ENCODE data around the gene INSYN2A. TPM values are rescaled to one million over a fixed set of nuclear protein-coding genes. Genes with fewer than 3 reads are reported as not detected.

INSYN2A gene
- total RNA-seq, 1 experiment from 2014 or later: not detected

GRCh38 chr10:127200646-127201045, 4.3 kb upstream of the INSYN2A start:
- no peak for DNase-seq (ENCODE audit: low read depth, low spot score)
- in situ Hi-C loops (cut with HindIII; ENCODE audit: low pct_unique_long_range_greater_than_20kb, low sequenced_read_pairs): no loop called here

DNA sequence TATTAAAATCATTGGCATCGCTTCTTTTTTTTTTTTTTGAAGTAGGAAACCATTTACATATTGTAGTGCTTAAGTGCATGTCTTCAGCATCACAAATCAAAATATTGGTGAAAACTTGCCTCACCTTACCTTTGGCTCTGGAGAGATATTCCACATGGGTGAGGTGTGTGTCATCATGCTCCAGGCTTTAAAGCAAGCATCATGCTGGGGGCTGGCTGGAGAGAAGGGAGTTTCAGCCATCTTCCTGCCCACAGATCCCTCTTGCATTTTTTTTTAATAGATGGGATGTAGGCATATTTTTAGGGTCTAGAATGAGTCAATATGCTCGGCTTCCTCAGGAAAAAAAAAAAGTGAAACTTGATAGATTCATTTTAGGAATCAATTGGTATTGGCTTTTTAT, 2.3 kb upstream of the INSYN2A start:
- in situ Hi-C loops (cut with HindIII; ENCODE audit: low pct_unique_long_range_greater_than_20kb, low sequenced_read_pairs): no loop called here
- no peak for DNase-seq (ENCODE audit: low read depth, low spot score)

GRCh38 chr10:127198307-127198706, 1.9 kb upstream of the INSYN2A start:
- in situ Hi-C loops (cut with HindIII; ENCODE audit: low pct_unique_long_range_greater_than_20kb, low sequenced_read_pairs): no loop called here
- no peak for DNase-seq (ENCODE audit: low read depth, low spot score)

DNA sequence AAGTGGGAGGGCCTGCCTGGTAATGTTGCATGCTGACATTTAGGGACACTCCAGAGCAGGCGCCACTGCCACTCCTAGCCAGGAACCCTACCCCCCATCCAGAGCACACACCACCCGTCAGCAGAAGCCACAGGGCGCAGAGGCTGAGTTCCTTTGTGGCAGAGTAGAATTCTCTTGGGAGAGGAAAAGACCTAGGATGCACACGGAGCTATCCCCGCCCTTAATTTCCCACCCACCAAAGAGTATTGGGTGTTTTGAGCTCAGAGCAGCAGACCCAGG, 702 bp upstream of the INSYN2A start:
- no peak for DNase-seq (ENCODE audit: low read depth, low spot score)
- in situ Hi-C loops (cut with HindIII; ENCODE audit: low pct_unique_long_range_greater_than_20kb, low sequenced_read_pairs): no loop called here

GRCh38 chr10:127195571-127196281, 665 bp downstream of the INSYN2A start:
- no peak for DNase-seq (ENCODE audit: low read depth, low spot score)
- in situ Hi-C loops (cut with HindIII; ENCODE audit: low pct_unique_long_range_greater_than_20kb, low sequenced_read_pairs): no loop called here

DNA sequence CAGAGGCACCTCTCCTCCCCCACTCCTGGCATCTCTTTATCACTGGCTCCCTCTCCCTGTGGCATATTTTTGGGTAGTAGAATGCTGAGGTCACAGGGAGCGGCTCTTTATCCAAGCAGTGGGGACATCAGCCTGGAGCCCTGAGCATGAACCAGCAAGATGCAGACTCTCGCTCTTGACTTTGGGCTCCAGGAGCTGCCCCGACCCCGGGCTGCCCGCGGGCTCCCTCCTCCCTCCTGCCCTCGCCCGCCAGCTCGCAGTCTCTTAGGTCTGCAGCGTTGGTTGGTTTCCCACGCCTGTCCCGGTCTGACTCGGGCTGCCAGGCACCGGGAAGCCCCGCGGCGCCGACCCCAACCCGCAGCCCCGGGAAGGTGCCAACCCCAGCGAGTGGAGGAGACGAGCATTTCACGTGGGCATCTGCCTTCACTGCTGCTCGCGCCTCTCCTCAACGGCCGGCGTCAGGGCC, 1.3 kb downstream of the INSYN2A start:
- in situ Hi-C loops (cut with HindIII; ENCODE audit: low pct_unique_long_range_greater_than_20kb, low sequenced_read_pairs): no loop called here
- no peak for DNase-seq (ENCODE audit: low read depth, low spot score)

DNA sequence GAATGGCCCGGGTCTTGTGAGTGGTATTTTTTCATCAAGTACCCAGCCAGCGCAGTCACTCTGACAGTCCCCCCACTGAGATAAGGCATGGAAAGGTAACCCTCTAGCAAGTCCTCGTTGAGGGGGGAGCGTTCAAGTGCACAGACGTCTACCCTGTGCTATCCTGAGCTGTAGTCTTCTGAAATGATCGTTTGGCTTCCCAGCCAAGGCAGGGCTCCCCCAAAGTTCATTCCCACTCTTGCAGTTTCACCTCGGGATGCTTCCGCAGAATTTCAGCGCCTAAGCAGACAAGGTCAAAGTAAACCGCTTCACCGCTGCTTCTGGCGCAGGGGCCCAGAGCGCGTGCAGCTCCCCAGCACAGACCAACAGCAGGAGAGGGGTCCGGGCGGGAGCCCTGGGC, 1.8 kb downstream of the INSYN2A start:
- DNase-seq (ENCODE audit: low read depth, low spot score): no peak
- in situ Hi-C loops (cut with HindIII; ENCODE audit: low pct_unique_long_range_greater_than_20kb, low sequenced_read_pairs): no loop called here

DNA sequence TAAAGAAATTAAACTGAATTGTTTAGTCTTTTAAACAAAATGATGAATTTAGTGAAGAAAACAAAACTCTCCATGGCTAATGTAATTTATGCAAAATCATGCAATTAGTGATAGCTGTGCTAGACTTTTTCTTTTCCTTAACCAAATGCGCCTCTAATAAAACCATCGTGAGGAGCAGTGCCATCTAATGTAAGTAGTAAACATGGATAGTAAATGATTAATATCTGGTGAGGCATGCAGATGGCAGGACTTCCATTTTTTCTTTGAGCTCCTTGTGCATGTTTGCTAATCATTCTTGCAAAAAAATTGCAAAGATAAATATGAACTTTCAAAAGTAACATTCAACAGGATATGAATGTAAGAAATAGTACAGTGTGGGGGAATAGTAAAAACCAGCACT, 2.3 kb downstream of the INSYN2A start:
- in situ Hi-C loops (cut with HindIII; ENCODE audit: low pct_unique_long_range_greater_than_20kb, low sequenced_read_pairs): no loop called here

GRCh38 chr10:127193125-127193524, 3.3 kb downstream of the INSYN2A start:
- no peak for DNase-seq (ENCODE audit: low read depth, low spot score)
- in situ Hi-C loops (cut with HindIII; ENCODE audit: low pct_unique_long_range_greater_than_20kb, low sequenced_read_pairs): no loop called here

More for the DNA sequence above, 2.3 kb downstream of the INSYN2A start:
- DNase-seq (ENCODE audit: low read depth, low spot score): no peak

DNA sequence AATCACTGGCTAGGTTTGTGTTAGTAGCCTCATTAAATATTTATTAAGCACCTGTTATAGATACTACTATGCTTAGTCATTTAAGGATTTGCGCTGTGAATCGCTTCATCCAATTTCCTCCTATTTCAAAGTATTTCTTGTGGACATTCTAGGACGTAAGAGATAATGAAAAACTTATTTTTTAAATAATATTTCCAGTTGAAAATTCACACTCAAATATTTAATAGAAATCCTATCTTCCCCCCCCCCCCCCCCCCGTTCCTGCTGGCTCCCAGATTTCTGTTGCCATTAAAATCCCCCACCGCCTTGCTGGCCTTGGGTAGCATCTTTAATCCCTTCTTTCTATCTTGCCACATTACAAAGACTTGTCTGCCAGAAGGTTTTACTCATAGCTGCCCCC, 6.0 kb downstream of the INSYN2A start:
- DNase-seq (ENCODE audit: low read depth, low spot score): no peak
- in situ Hi-C loops (cut with HindIII; ENCODE audit: low pct_unique_long_range_greater_than_20kb, low sequenced_read_pairs): no loop called here

- no peak for DNase-seq (ENCODE audit: low read depth, low spot score)
- in situ Hi-C loops (cut with HindIII; ENCODE audit: low pct_unique_long_range_greater_than_20kb, low sequenced_read_pairs): no loop called here
Observed at GRCh38 chr10:127189226-127189625, 7.2 kb downstream of the INSYN2A start.

DNA sequence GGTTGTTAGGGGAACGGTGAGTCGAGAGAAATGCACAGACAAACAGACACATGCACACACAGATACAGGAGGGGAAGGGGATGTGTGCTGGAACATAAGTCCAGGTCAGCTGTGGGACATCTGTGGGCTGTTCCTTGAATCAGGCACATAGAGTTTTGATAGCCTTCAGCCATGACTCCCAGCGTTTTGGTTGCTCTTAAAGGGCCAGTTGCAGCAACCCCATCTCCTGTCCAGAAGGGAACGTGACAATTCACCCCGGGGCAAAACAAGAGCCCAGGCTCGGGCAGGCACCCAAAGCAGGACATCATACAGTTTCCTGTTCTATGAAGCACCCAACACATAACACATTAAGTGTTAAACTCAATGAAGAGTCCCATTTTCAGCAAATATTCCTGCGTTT, 9.6 kb downstream of the INSYN2A start:
- no peak for DNase-seq (ENCODE audit: low read depth, low spot score)
- in situ Hi-C loops (cut with HindIII; ENCODE audit: low pct_unique_long_range_greater_than_20kb, low sequenced_read_pairs): no loop called here

- in situ Hi-C loops (cut with HindIII; ENCODE audit: low pct_unique_long_range_greater_than_20kb, low sequenced_read_pairs): no loop called here
- DNase-seq (ENCODE audit: low read depth, low spot score): no peak
Observed at GRCh38 chr10:127184582-127184981, 11.8 kb downstream of the INSYN2A start.

GRCh38 chr10:127182161-127182560, 14.2 kb downstream of the INSYN2A start:
- in situ Hi-C loops (cut with HindIII; ENCODE audit: low pct_unique_long_range_greater_than_20kb, low sequenced_read_pairs): no loop called here
- no peak for DNase-seq (ENCODE audit: low read depth, low spot score)

DNA sequence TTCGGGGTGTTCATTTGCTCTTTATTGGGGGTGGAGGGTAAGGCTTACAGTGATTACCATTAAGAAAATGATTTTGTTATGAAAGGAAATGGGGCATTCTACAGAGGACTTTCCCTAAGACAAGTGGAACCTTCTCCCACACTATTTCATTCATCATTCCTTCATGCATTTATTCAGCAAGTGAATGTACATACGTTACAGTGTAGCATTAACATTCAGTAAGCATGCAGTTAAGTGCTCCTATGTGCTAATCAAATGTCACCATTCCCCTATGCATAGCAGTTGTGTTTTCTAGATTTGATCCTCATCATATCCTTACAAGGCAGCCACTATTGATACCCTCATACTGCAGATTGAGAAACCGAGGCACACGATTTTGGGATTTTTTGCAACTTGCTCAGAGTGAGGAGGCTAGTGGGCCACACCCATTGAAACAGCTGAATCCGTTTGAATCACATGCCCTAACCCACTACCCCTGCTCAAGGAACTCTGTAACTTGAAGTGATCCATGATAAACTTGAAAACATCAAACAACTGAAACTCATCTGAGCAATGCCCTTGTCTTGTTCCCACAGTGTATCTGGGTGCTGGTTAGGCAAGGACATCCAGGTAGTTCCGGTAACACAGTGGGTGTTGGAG, 16.7 kb downstream of the INSYN2A start:
- in situ Hi-C loops (cut with HindIII; ENCODE audit: low pct_unique_long_range_greater_than_20kb, low sequenced_read_pairs): no loop called here
- DNase-seq (ENCODE audit: low read depth, low spot score): no peak

DNA sequence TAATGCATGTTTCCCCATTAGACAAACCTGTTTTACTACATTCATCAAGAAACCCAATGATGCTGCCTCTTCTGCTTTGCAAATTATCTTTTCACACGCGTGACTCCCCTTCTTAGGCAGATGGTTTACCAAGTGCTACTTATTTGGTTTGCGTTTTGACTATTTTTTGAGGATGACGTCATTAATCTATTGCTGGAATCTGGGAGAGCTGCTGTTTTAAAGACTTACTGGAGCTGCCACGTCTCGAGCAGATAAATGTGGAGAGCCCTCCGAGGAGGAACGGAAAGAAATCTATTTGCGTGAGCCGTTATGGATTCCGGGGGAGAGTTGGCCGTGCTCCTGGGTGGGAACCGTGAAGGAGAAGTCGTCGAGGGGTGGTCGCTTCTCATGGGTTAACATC, 19.7 kb downstream of the INSYN2A start:
- DNase-seq (ENCODE audit: low read depth, low spot score): no peak
- in situ Hi-C loops (cut with HindIII; ENCODE audit: low pct_unique_long_range_greater_than_20kb, low sequenced_read_pairs): no loop called here

GRCh38 chr10:127175357-127176110, 20.9 kb downstream of the INSYN2A start:
- in situ Hi-C loops (cut with HindIII; ENCODE audit: low pct_unique_long_range_greater_than_20kb, low sequenced_read_pairs): no loop called here
- no peak for DNase-seq (ENCODE audit: low read depth, low spot score)

DNA sequence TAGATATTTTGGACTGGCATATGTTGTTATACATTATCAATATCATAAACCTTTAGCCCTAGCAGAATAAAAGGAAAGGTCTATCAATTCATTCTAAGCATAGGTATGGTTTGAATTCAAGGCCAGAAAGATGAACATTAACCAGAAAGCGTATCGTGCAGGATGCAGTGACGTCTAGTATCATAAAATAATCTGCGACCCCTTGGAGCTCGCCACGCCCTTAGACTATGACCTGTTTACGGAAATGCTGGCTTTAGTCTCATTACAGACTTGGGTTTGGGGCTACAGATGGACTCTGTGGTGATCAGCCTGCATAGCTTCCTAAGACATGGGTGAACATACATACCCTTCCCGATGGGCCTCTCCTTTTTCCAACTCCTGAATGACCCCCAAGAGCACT, 21.5 kb downstream of the INSYN2A start:
- DNase-seq (ENCODE audit: low read depth, low spot score): no peak
- in situ Hi-C loops (cut with HindIII; ENCODE audit: low pct_unique_long_range_greater_than_20kb, low sequenced_read_pairs): no loop called here

GRCh38 chr10:127168261-127168660, 28.1 kb downstream of the INSYN2A start:
- no peak for DNase-seq (ENCODE audit: low read depth, low spot score)
- in situ Hi-C loops (cut with HindIII; ENCODE audit: low pct_unique_long_range_greater_than_20kb, low sequenced_read_pairs): no loop called here

Data from SK-MEL-5 (cell line).